NCI-H774 (cell line): ENCODE results near the gene AWAT2.
"Not testable (repeated sequence)": the region's sequence is repeated elsewhere in the genome, so short reads cannot be mapped to it uniquely, and the experiment has no call there.

ENCODE experiments used
- DNase-seq: peaks from one replicate; lab custom pipeline; 2025; lab: John Stamatoyannopoulos, UW

The AWAT2 gene

GRCh38 chrX:70001269-70001668 lies 48.5 kb downstream of the AWAT2 start:
- no peak for DNase-seq

- DNase-seq: not testable (repeated sequence)
These were observed 51.4 kb downstream of the AWAT2 start for GRCh38 chrX:69998299-69998698.

DNA sequence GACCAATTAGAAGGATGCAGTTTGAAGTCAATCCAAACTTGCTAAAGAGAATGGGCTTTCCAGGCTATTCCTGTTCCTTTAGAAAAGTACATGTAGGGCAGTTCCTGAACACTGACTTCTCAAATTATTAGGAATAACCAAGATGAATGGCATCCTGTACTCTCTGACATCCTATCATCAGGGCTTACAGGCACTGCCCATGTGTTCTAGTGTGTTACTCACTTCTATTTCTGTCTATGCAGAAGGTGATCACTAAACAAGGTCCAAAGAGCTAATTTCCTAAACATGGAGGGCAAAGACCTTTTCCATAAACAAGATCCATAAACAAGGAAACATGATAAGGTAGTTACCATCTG lies 53.6 kb downstream of the AWAT2 start:
- DNase-seq: no peak

GRCh38 chrX:69995362-69996112 lies 54.2 kb downstream of the AWAT2 start:
- DNase-seq: no peak

GRCh38 chrX:69993494-69993893 lies 56.2 kb downstream of the AWAT2 start:
- DNase-seq: no peak

DNA sequence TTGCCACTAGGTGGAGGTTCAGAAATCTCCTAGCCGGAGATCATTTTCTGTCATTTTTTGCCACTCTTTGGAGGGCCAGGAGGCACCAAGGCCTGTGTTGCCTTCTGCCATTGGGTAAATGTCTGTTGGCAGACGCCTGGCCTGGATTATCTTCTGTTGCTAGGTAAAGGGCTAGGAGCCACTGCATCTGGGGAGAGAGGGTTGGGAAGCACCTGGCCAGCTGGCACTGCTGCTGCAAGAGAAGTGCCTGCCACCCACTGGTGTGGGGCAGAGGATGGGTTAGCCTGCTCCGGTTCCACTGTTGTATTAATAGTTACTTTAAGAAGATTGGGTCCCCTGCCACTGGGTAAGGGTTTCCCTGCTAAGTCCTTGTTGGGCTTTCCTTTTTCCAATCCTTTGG lies 58.1 kb downstream of the AWAT2 start:
- DNase-seq: no peak
